ENCODE results near the gene SYT12. TPM values are rescaled to one million over a fixed set of nuclear protein-coding genes. Genes with fewer than 3 reads are reported as not detected.

SYT12 gene
- total RNA-seq, 4 donors from 2014 or later: 0.04 TPM; not detected in 3

GRCh38 chr11:67050139-67050538 lies 27.2 kb downstream of the SYT12 start:
- TF ChIP-seq POLR2AphosphoS5 (IDR thresholded peaks at IDR 0.05): no peak
- no peak for TF ChIP-seq POLR2A (IDR thresholded peaks at IDR 0.05)
- TF ChIP-seq CTCF (IDR thresholded peaks at IDR 0.05): no peak
- no peak for TF ChIP-seq EP300 (IDR thresholded peaks at IDR 0.05)
- no CpG with 5 or more reads among the region's 3 CpGs for WGBS, 2 donors (ENCODE audit: low coverage in 1 of 2)

GRCh38 chr11:67051180-67051893 lies 28.4 kb downstream of the SYT12 start:
- Histone ChIP-seq H3K27me3 (no peaks in the 10 kb centered on the region), H3K4me3 (no peak overlapping the region), H3K27ac (no peak overlapping the region), H3K4me1 (peaks cover 0 to 18% (median 8%) of the 10 kb centered on the region in 3 donors), H3K9me3 (no peaks in the 10 kb centered on the region), H3K36me3 (no peaks in the 10 kb centered on the region)
- TF ChIP-seq POLR2AphosphoS5 (IDR thresholded peaks at IDR 0.05): no peak
- TF ChIP-seq POLR2A (IDR thresholded peaks at IDR 0.05): no peak
- no peak for TF ChIP-seq CTCF (IDR thresholded peaks at IDR 0.05)
- no peak for TF ChIP-seq EP300 (IDR thresholded peaks at IDR 0.05)
- WGBS, 2 donors (ENCODE audit: low coverage in 1 of 2): 71 to 86% methylated on average over 2 to 6 of the region's 9 CpGs
- ATAC-seq: no peak

More at GRCh38 chr11:67050139-67050538, 27.2 kb downstream of the SYT12 start:
- no peak for ATAC-seq
- Histone ChIP-seq H3K4me3 (no peak overlapping the region), H3K27ac (no peak overlapping the region), H3K27me3 (no peaks in the 10 kb centered on the region), H3K4me1 (peaks cover 0 to 6% (median 0%) of the 10 kb centered on the region in 3 donors), H3K36me3 (no peaks in the 10 kb centered on the region), H3K9me3 (no peaks in the 10 kb centered on the region)

DNA sequence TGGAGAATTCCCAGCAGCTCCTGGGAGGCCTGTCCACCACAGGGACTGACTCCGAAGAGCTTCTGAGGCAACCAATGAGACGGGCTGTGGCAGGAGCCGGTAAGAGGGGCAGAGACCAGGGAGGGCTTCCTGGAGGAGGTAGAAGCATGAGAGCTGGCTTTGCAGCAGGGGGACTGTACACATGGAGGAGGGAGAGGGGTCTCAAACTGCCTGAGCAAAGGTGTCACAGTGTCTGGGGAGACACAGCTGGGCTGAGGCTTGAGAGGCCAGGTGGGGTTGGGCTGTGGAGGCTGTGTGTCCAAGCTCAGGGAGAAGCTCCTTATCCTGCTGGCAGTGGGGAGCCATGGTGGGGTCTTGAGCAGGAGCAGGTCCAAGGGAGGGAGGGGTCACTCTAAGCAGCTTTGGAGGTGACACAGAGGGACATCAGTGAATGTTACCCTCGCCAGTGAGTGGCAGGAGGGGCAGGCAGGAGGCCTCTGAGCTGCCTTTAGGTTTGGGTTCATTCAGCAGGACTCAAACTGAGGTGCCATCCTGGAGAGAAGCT lies 29.1 kb downstream of the SYT12 start:
- H3K36me3 ChIP-seq: no peaks in the 10 kb centered on the region
- TF ChIP-seq CTCF (IDR thresholded peaks at IDR 0.05) (no peak), EP300 (IDR thresholded peaks at IDR 0.05) (no peak), POLR2AphosphoS5 (IDR thresholded peaks at IDR 0.05) (no peak), POLR2A (IDR thresholded peaks at IDR 0.05) (no peak)
- 67 to 75% methylated on average over 1 to 2 of the region's 4 CpGs for WGBS, 2 donors (ENCODE audit: low coverage in 1 of 2)
- no peaks in the 10 kb centered on the region for H3K27me3 ChIP-seq
- no peaks in the 10 kb centered on the region for H3K9me3 ChIP-seq
- H3K4me3 ChIP-seq: no peak overlapping the region
- peaks cover 0 to 25% (median 9%) of the 10 kb centered on the region in 3 donors for H3K4me1 ChIP-seq
- no peak overlapping the region for H3K27ac ChIP-seq
- ATAC-seq: no peak

DNA sequence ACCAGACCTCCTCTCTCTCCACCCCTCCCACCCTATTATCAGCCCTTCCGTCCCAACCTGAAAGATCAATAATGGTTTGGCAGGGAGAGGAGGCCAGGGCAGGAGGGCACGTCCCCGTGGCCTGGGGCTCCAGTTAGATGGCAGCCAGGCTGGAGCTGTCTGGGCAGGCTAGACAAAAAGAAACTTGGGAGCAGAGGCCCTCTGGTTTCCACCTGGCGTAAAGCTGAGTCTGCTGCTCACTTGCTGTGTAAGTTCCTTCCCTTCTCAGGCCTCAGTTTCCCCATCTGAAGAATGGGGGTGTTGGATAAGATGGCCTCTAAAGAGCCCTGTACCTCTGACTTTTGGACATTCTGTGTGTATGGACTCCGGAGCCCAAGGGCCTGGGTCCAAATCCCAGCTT lies 30.0 kb downstream of the SYT12 start:
- no peaks in the 10 kb centered on the region for H3K36me3 ChIP-seq
- WGBS, 2 donors (ENCODE audit: low coverage in 1 of 2): 70% methylated on average over 2 of the region's 5 CpGs; no CpG with 5 or more reads in 1 of the 2 donors
- H3K27me3 ChIP-seq: no peaks in the 10 kb centered on the region
- no peak for TF ChIP-seq POLR2A (IDR thresholded peaks at IDR 0.05)
- TF ChIP-seq EP300 (IDR thresholded peaks at IDR 0.05): no peak
- TF ChIP-seq POLR2AphosphoS5 (IDR thresholded peaks at IDR 0.05): no peak
- no peak for TF ChIP-seq CTCF (IDR thresholded peaks at IDR 0.05)
- no peaks in the 10 kb centered on the region for H3K9me3 ChIP-seq
- no peak overlapping the region for H3K27ac ChIP-seq
- ATAC-seq: no peak
- H3K4me1 ChIP-seq: peaks cover 0 to 33% (median 9%) of the 10 kb centered on the region in 3 donors
- no peak overlapping the region for H3K4me3 ChIP-seq

- H3K4me3 ChIP-seq: no peak overlapping the region
- WGBS, 2 donors (ENCODE audit: low coverage in 1 of 2): 18 to 44% methylated on average over 3 to 7 of the region's 7 CpGs
- no peak overlapping the region for H3K27ac ChIP-seq
- H3K36me3 ChIP-seq: no peaks in the 10 kb centered on the region
- H3K4me1 ChIP-seq: peaks cover 0 to 39% (median 9%) of the 10 kb centered on the region in 3 donors
- H3K27me3 ChIP-seq: no peaks in the 10 kb centered on the region
- no peak for ATAC-seq
- no peaks in the 10 kb centered on the region for H3K9me3 ChIP-seq
- TF ChIP-seq POLR2AphosphoS5 (IDR thresholded peaks at IDR 0.05) (no peak), EP300 (IDR thresholded peaks at IDR 0.05) (no peak), CTCF (IDR thresholded peaks at IDR 0.05) (peak in 3 of 4 experiments; percentile 44 to 75 (median 59)), POLR2A (IDR thresholded peaks at IDR 0.05) (no peak)
Measured at GRCh38 chr11:67053896-67054329, 31.0 kb downstream of the SYT12 start.

All from gastroesophageal sphincter (tissue), 4 donors.